HEK293 (cell line): ENCODE results near the gene SMAD7.

Source experiments
- EGR2 ChIP-seq: fragments of 450-650 bp; formaldehyde crosslinking; IDR thresholded peaks from 2 replicates; pipeline ENCODE4 v1.5.1; 2016; ENCODE audit warnings: low read depth, missing biosample characterization, missing genetic modification characterization
- KLF1 ChIP-seq: fragments of 450-650 bp; formaldehyde crosslinking; IDR thresholded peaks from 2 replicates; pipeline ENCODE4 v1.5.1; 2016; ENCODE audit warnings: missing biosample characterization, missing genetic modification characterization
- OVOL3 ChIP-seq: fragments of 450-650 bp; formaldehyde crosslinking; IDR thresholded peaks from 2 replicates; pipeline ENCODE4 v1.5.1; 2016; ENCODE audit warnings: missing biosample characterization, missing genetic modification characterization
- PRDM10 ChIP-seq: fragments of 450-650 bp; formaldehyde crosslinking; IDR thresholded peaks from 2 replicates; pipeline ENCODE4 v1.5.1; 2016; ENCODE audit warnings: missing biosample characterization, missing genetic modification characterization
- SP2 ChIP-seq: fragments of 450-650 bp; formaldehyde crosslinking; IDR thresholded peaks from 2 replicates; pipeline ENCODE4 v1.5.1; 2016; ENCODE audit warnings: missing biosample characterization, missing genetic modification characterization
- ZBTB20 ChIP-seq: fragments of 450-650 bp; formaldehyde crosslinking; IDR thresholded peaks from 2 replicates; pipeline ENCODE4 v1.5.1; 2016; ENCODE audit warnings: missing biosample characterization, missing genetic modification characterization
- ZBTB7A ChIP-seq: fragments of 450-650 bp; formaldehyde crosslinking; IDR thresholded peaks from 2 replicates; pipeline ENCODE4 v1.5.1; 2016; ENCODE audit warnings: low read depth, missing biosample characterization, missing genetic modification characterization
- ZIC2 ChIP-seq: fragments of 450-650 bp; formaldehyde crosslinking; IDR thresholded peaks from 2 replicates; pipeline ENCODE4 v1.5.1; 2016; ENCODE audit warnings: missing biosample characterization, missing genetic modification characterization
- ZNF10 ChIP-seq: fragments of 450-650 bp; formaldehyde crosslinking; IDR thresholded peaks from 2 replicates; pipeline ENCODE4 v1.5.1; 2017; ENCODE audit warnings: missing biosample characterization, missing genetic modification characterization
- ZNF133 ChIP-seq: fragments of 450-650 bp; formaldehyde crosslinking; IDR thresholded peaks from 2 replicates; pipeline ENCODE4 v1.5.1; 2016; ENCODE audit warnings: missing biosample characterization, missing genetic modification characterization
- ZNF211 ChIP-seq: fragments of 450-650 bp; formaldehyde crosslinking; IDR thresholded peaks from 2 replicates; pipeline ENCODE4 v1.5.1; 2016; ENCODE audit warnings: low read depth, missing biosample characterization, missing genetic modification characterization
- ZNF23 ChIP-seq: fragments of 450-650 bp; formaldehyde crosslinking; IDR thresholded peaks from 2 replicates; pipeline ENCODE4 v1.5.1; 2016; ENCODE audit warnings: missing biosample characterization, missing genetic modification characterization, borderline replicate concordance
- ZNF280D ChIP-seq: fragments of 450-650 bp; formaldehyde crosslinking; IDR thresholded peaks from 2 replicates; pipeline ENCODE4 v1.5.1; 2016; ENCODE audit warnings: missing biosample characterization, missing genetic modification characterization
- ZNF311 ChIP-seq: fragments of 450-650 bp; formaldehyde crosslinking; IDR thresholded peaks from 2 replicates; pipeline ENCODE4 v1.5.1; 2017; ENCODE audit warnings: missing biosample characterization, missing genetic modification characterization, borderline replicate concordance
- ZNF391 ChIP-seq: fragments of 450-650 bp; formaldehyde crosslinking; IDR thresholded peaks from 2 replicates; pipeline ENCODE4 v1.5.1; 2016; ENCODE audit warnings: low read depth, missing biosample characterization, missing genetic modification characterization, borderline replicate concordance
- ZNF544 ChIP-seq: fragments of 450-650 bp; formaldehyde crosslinking; IDR thresholded peaks from 2 replicates; pipeline ENCODE4 v1.5.0; 2017; ENCODE audit warnings: missing biosample characterization, missing genetic modification characterization
- ZNF561 ChIP-seq: fragments of 450-650 bp; IDR thresholded peaks from 2 replicates; pipeline ENCODE4 v1.5.1; 2018; ENCODE audit warnings: missing biosample characterization, missing genetic modification characterization, borderline replicate concordance
- ZNF645 ChIP-seq: fragments of 450-650 bp; formaldehyde crosslinking; IDR thresholded peaks from 2 replicates; pipeline ENCODE4; 2016; ENCODE audit warnings: missing biosample characterization, missing genetic modification characterization
- ZNF670 ChIP-seq: fragments of 450-650 bp; formaldehyde crosslinking; IDR thresholded peaks from 2 replicates; pipeline ENCODE4 v1.5.1; 2016; ENCODE audit warnings: missing biosample characterization, missing genetic modification characterization, low read depth
- ZNF843 ChIP-seq: fragments of 450-650 bp; formaldehyde crosslinking; IDR thresholded peaks from 2 replicates; pipeline ENCODE4 v1.5.1; 2016; ENCODE audit warnings: missing biosample characterization, missing genetic modification characterization
- ZSCAN30 ChIP-seq: fragments of 450-650 bp; IDR thresholded peaks from 2 replicates; pipeline ENCODE4 v1.5.1; 2018; ENCODE audit warnings: missing biosample characterization, mild to moderate bottlenecking, missing genetic modification characterization, moderate library complexity
- TF ChIP-seq, protein P1 (sequence below): fragments of 450-650 bp; IDR thresholded peaks from 2 replicates; pipeline ENCODE4 v1.5.1; 2018; ENCODE audit warnings: missing biosample characterization, missing genetic modification characterization
- TF ChIP-seq, protein P2 (sequence below): fragments of 450-650 bp; IDR thresholded peaks from 2 replicates; pipeline ENCODE4 v1.5.1; 2018; ENCODE audit warnings: missing biosample characterization, mild to moderate bottlenecking, missing genetic modification characterization
- TF ChIP-seq, protein P3 (sequence below): fragments of 450-650 bp; formaldehyde crosslinking; IDR thresholded peaks from 2 replicates; pipeline ENCODE4 v1.5.1; 2016; ENCODE audit warnings: missing biosample characterization, missing genetic modification characterization, borderline replicate concordance

SMAD7 gene

GRCh38 chr18:48940854-48941611, 9.7 kb downstream of the SMAD7 start (continued):
- no peak for TF ChIP-seq ZNF645
- TF ChIP-seq ZBTB20 (tag by site-specific recombination), result peak; percentile 55; the same call in 1 of the 2 replicates
- peak; percentile 38; the same call in 1 of the 2 replicates for TF ChIP-seq PRDM10 (tag by site-specific recombination)
- TF ChIP-seq, protein P1, sequence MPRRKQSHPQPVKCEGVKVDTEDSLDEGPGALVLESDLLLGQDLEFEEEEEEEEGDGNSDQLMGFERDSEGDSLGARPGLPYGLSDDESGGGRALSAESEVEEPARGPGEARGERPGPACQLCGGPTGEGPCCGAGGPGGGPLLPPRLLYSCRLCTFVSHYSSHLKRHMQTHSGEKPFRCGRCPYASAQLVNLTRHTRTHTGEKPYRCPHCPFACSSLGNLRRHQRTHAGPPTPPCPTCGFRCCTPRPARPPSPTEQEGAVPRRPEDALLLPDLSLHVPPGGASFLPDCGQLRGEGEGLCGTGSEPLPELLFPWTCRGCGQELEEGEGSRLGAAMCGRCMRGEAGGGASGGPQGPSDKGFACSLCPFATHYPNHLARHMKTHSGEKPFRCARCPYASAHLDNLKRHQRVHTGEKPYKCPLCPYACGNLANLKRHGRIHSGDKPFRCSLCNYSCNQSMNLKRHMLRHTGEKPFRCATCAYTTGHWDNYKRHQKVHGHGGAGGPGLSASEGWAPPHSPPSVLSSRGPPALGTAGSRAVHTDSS (tag by site-specific recombination), result no peak
- TF ChIP-seq ZNF280D (tag by site-specific recombination), result no peak
- TF ChIP-seq ZSCAN30 (tag by site-specific recombination), result peak; percentile 43; the same call in 1 of the 2 replicates
- TF ChIP-seq ZNF843 (tag by site-specific recombination), result peak; percentile 73
- no peak for TF ChIP-seq ZNF311 (tag by site-specific recombination)
- TF ChIP-seq SP2 (tag by site-specific recombination), result peak; percentile 46
- TF ChIP-seq ZNF10 (tag by site-specific recombination), result no peak
- TF ChIP-seq ZNF561 (tag by site-specific recombination), result 0 out of 2 replicates have a peak, but pooled peaks have one; percentile 33
- TF ChIP-seq ZNF23 (tag by site-specific recombination), result no peak
- no peak for TF ChIP-seq ZBTB7A (tag by site-specific recombination)
- no peak for TF ChIP-seq ZNF211 (tag by site-specific recombination)
- TF ChIP-seq ZNF133 (tag by site-specific recombination), result no peak
- TF ChIP-seq ZIC2, result peak; percentile 27; the same call in 1 of the 2 replicates
- no peak for TF ChIP-seq ZNF670 (tag by site-specific recombination)
- peak; percentile 51 for TF ChIP-seq KLF1 (tag by site-specific recombination)
- TF ChIP-seq ZNF544 (tag by site-specific recombination), result no peak
- no peak for TF ChIP-seq ZNF391 (tag by site-specific recombination)
- no peak for TF ChIP-seq EGR2 (tag by site-specific recombination)
- TF ChIP-seq, protein P2, sequence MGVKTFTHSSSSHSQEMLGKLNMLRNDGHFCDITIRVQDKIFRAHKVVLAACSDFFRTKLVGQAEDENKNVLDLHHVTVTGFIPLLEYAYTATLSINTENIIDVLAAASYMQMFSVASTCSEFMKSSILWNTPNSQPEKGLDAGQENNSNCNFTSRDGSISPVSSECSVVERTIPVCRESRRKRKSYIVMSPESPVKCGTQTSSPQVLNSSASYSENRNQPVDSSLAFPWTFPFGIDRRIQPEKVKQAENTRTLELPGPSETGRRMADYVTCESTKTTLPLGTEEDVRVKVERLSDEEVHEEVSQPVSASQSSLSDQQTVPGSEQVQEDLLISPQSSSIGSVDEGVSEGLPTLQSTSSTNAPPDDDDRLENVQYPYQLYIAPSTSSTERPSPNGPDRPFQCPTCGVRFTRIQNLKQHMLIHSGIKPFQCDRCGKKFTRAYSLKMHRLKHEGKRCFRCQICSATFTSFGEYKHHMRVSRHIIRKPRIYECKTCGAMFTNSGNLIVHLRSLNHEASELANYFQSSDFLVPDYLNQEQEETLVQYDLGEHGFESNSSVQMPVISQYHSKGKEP (tag by site-specific recombination), result peak; percentile 41; the same call in 1 of the 2 replicates
- TF ChIP-seq, protein P3, sequence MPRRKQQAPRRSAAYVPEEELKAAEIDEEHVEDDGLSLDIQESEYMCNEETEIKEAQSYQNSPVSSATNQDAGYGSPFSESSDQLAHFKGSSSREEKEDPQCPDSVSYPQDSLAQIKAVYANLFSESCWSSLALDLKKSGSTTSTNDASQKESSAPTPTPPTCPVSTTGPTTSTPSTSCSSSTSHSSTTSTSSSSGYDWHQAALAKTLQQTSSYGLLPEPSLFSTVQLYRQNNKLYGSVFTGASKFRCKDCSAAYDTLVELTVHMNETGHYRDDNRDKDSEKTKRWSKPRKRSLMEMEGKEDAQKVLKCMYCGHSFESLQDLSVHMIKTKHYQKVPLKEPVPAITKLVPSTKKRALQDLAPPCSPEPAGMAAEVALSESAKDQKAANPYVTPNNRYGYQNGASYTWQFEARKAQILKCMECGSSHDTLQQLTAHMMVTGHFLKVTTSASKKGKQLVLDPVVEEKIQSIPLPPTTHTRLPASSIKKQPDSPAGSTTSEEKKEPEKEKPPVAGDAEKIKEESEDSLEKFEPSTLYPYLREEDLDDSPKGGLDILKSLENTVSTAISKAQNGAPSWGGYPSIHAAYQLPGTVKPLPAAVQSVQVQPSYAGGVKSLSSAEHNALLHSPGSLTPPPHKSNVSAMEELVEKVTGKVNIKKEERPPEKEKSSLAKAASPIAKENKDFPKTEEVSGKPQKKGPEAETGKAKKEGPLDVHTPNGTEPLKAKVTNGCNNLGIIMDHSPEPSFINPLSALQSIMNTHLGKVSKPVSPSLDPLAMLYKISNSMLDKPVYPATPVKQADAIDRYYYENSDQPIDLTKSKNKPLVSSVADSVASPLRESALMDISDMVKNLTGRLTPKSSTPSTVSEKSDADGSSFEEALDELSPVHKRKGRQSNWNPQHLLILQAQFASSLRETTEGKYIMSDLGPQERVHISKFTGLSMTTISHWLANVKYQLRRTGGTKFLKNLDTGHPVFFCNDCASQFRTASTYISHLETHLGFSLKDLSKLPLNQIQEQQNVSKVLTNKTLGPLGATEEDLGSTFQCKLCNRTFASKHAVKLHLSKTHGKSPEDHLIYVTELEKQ, result no peak
- no peak for TF ChIP-seq OVOL3
